Adrenal gland (tissue), 12 donors: ENCODE data around the gene TSPAN18. TPM values are rescaled to one million over a fixed set of nuclear protein-coding genes. Genes with fewer than 3 reads are reported as not detected.

Experiments
- DNase-seq, 7 donors: peaks; one replicate each; pipeline ENCODE4 v3.0.0-alpha.2; 2019 to 2020
- H3K27ac ChIP-seq, 5 donors: fragments of 200-600 bp; sonication (generic) in 4 of 5; 1 replicate in 3 of 5; 2 replicates in 2 of 5; pipeline versions ENCODE4 v1.5.1 to v1.8.0; 2016 to 2020; ENCODE audit warnings: mild to moderate bottlenecking in 1 of 5
- H3K27me3 ChIP-seq: fragments of 200-600 bp; 2 replicates; pipeline ENCODE4 v1.8.0; 2021
- H3K36me3 ChIP-seq, 2 donors: fragments of 200-600 bp; replicated peaks in 1 of 2; 1 replicate in 1 of 2; 2 replicates in 1 of 2; pipeline versions ENCODE4 v1.5.1 to v1.8.0; 2018 to 2022
- H3K4me1 ChIP-seq, 2 donors: fragments of 200-600 bp; replicated peaks in 1 of 2; 1 replicate in 1 of 2; 2 replicates in 1 of 2; pipeline versions ENCODE4 v1.5.1 to v1.8.0; 2018 to 2021
- H3K4me3 ChIP-seq, 4 donors: fragments of 200-600 bp; sonication (generic) in 3 of 4; one replicate each; pipeline ENCODE4 v1.5.1; 2016 to 2018
- H3K9me3 ChIP-seq, 3 donors: fragments of 200-600 bp; sonication (generic) in 1 of 3; replicated peaks in 1 of 3; 1 replicate in 2 of 3; 2 replicates in 1 of 3; pipeline versions ENCODE4 v1.5.1 to v1.8.0; 2016 to 2021
- CTCF ChIP-seq, 6 experiments: fragments of 450-650 bp in 4 of 6; fragments of 200-600 bp in 2 of 6; sonication (generic) in 1 of 6; IDR thresholded peaks; 1 replicate in 5 of 6; 2 replicates in 1 of 6; pipeline versions ENCODE4 v1.5.1 to v1.8.0; 2016 to 2021; ENCODE audit warnings: antibody characterized with exemption in 6 of 6, mild to moderate bottlenecking in 2 of 6, moderate library complexity in 1 of 6
- POLR2A ChIP-seq, 2 donors: fragments of 450-650 bp; IDR thresholded peaks; one replicate each; pipeline ENCODE4 v1.6.1; 2017; ENCODE audit warnings: antibody characterized with exemption in 2 of 2, mild to moderate bottlenecking in 2 of 2, moderate library complexity in 1 of 2
- WGBS, 4 donors: extraction: QIAGEN DNeasy Blood & Tissue Kit in 2 of 4; methylation state at CpG; one replicate each; pipeline versions ENCODE4 v1.1.5 to v1.1.7; 2013 to 2017; 5-methylcytosine and 5-hydroxymethylcytosine counted together
- intact Hi-C, 2 donors: fragments of 100-400 bp; cut with DNase I; formaldehyde crosslinking; loops; one replicate each; pipeline versions ENCODE4 v1.14.1 to v1.15.0; 2022 to 2023
- polyA plus RNA-seq, 3 donors: library from polyadenylated mRNA; stranded (reverse); fragments of 200-250 nt in 2 of 3; fragments of 350-450 nt in 1 of 3; fragmentation: Illumina TruSeq in 1 of 3; extraction: RNeasy Lipid Tissue Mini Kit (QIAGEN cat#74804) in 1 of 3; gene quantifications; one replicate each; pipeline ENCODE4 v1.2.3, GENCODE V29; 2013 to 2014
- total RNA-seq, 9 donors: library from RNA; depleted of rRNA in 4 of 9; stranded (reverse); fragments of >200 nt in 4 of 9; fragments of 120-200 nt in 1 of 9; fragmentation: NEBNext Ultra II Directional in 1 of 9; extraction: Animal tissue kit (Norgen Biotek cat#: 25700) in 1 of 9; gene quantifications; one replicate each; pipeline versions ENCODE4 v1.1.0 to v1.2.4, GENCODE V29; 2013 to 2023
- donor health status: healthy with polysubstance abuse.
- donor health status: Bipolar disorder and iron deficiency.
- donor health status: DM: yes; HTN: yes; CAD: no.
- donor health status: DM: no; HTN: no; CAD: no.
- donor health status: DM: no; HTN: no; CAD: no.
- donor health status: DM: yes; HTN: yes; CAD: no.

Gene TSPAN18
- total and polyA plus RNA-seq, 12 donors: 24.5 to 168 (median 58.4) TPM

GRCh38 chr11:44920451-44920850, 193.7 kb downstream of the TSPAN18 start:
- Histone ChIP-seq H3K36me3 (peaks cover 0 to 12% of the 10 kb centered on the region in 2 donors), H3K9me3 (no peaks in the 10 kb centered on the region), H3K4me1 (peaks cover 0 to 11% of the 10 kb centered on the region in 2 donors), H3K4me3 (no peak overlapping the region), H3K27me3 (no peaks in the 10 kb centered on the region), H3K27ac (no peak overlapping the region)
- 79 to 91% (median 86%) methylated on average over 7 of the region's 7 CpGs for WGBS, 4 donors
- DNase-seq: no peak
- intact Hi-C loops: no loop called here
- no peak for TF ChIP-seq CTCF (IDR thresholded peaks at IDR 0.05)

GRCh38 chr11:44923115-44923514, 196.4 kb downstream of the TSPAN18 start:
- H3K4me1 ChIP-seq: no peaks in the 10 kb centered on the region
- H3K36me3 ChIP-seq: peaks cover 0 to 8% of the 10 kb centered on the region in 2 donors
- H3K27me3 ChIP-seq: no peaks in the 10 kb centered on the region
- TF ChIP-seq POLR2A (IDR thresholded peaks at IDR 0.05) (no peak), CTCF (IDR thresholded peaks at IDR 0.05) (no peak)
- H3K27ac ChIP-seq: no peak overlapping the region
- no peaks in the 10 kb centered on the region for H3K9me3 ChIP-seq
- H3K4me3 ChIP-seq: no peak overlapping the region
- no peak for DNase-seq
- intact Hi-C loops: no loop called here
- 86 to 89% (median 87%) methylated on average over 7 of the region's 7 CpGs for WGBS, 4 donors

GRCh38 chr11:44923806-44924205, 197.0 kb downstream of the TSPAN18 start:
- Histone ChIP-seq H3K4me3 (no peak overlapping the region), H3K36me3 (peaks cover 0 to 8% of the 10 kb centered on the region in 2 donors), H3K27me3 (no peaks in the 10 kb centered on the region), H3K9me3 (no peaks in the 10 kb centered on the region), H3K4me1 (no peaks in the 10 kb centered on the region), H3K27ac (no peak overlapping the region)
- intact Hi-C loops: no loop called here
- no peak for DNase-seq
- no peak for TF ChIP-seq POLR2A (IDR thresholded peaks at IDR 0.05)
- TF ChIP-seq CTCF (IDR thresholded peaks at IDR 0.05): no peak
- 61 to 91% (median 90%) methylated on average over 2 to 3 of the region's 3 CpGs for WGBS, 4 donors

- no peaks in the 10 kb centered on the region for H3K9me3 ChIP-seq
- no peaks in the 10 kb centered on the region for H3K4me1 ChIP-seq
- H3K4me3 ChIP-seq: no peak overlapping the region
- DNase-seq: no peak
- intact Hi-C loops: no loop called here
- 77 to 93% (median 90%) methylated on average over 8 of the region's 8 CpGs for WGBS, 4 donors
- H3K27ac ChIP-seq: no peak overlapping the region
- no peaks in the 10 kb centered on the region for H3K36me3 ChIP-seq
- no peak for TF ChIP-seq POLR2A (IDR thresholded peaks at IDR 0.05)
- no peak for TF ChIP-seq CTCF (IDR thresholded peaks at IDR 0.05)
- no peaks in the 10 kb centered on the region for H3K27me3 ChIP-seq
Measured at GRCh38 chr11:44926036-44926435, 199.3 kb downstream of the TSPAN18 start.
